ENCODE results near the gene FICD.
A peak's percentile ranks its signal among the peaks of the same experiment; 100 is the strongest.

FICD gene

GRCh38 chr12:108562348-108563135 is 47.5 kb downstream of the FICD start, which contains the start of gene ISCU:
Gene ISCU, plus strand, starts transcription at chr12:108562596. Its CDS starts 27 bp downstream, at chr12:108562623.
- no peak for TF ChIP-seq CTCF (IDR thresholded peaks at IDR 0.05; ENCODE audit: control extremely low read depth, extremely low read depth, low read depth, missing control alignments)
- ChIA-PET POLR2A (interaction anchor here (0.6 to 1.1 kb wide), 5 partner anchors 13 to 73 kb away, joined by 3 read pairs; no protein-coding TSS in a partner anchor), CTCF (interaction anchor here (0.9 to 22.9 kb wide), 11 partner anchors 9 to 388 kb away, joined by 3 to 543 read pairs (median 4); no protein-coding TSS in a partner anchor)
- peak; percentile 98 for DNase-seq (ENCODE audit: extremely low spot score)

- DNase-seq (ENCODE audit: extremely low spot score), result peak; percentile 75
- POLR2A ChIA-PET, result interaction anchor here (1.1 kb wide), 2 partner anchors 31 to 72 kb away, joined by 3 read pairs; no protein-coding TSS in a partner anchor
- peak; percentile 83 for TF ChIP-seq CTCF (IDR thresholded peaks at IDR 0.05; ENCODE audit: control extremely low read depth, extremely low read depth, low read depth, missing control alignments)
- CTCF ChIA-PET, result interaction anchor here (0.6 to 22.9 kb wide), 17 partner anchors 9 to 529 kb away, joined by 3 to 543 read pairs (median 5); partner anchors contain the start of gene ALKBH2
Measured at GRCh38 chr12:108563136-108563803, 48.2 kb downstream of the FICD start.

- no peak for TF ChIP-seq CTCF (IDR thresholded peaks at IDR 0.05; ENCODE audit: control extremely low read depth, extremely low read depth, low read depth, missing control alignments)
- DNase-seq (ENCODE audit: extremely low spot score), result no peak
- POLR2A ChIA-PET, result no interaction called here
- CTCF ChIA-PET, result interaction anchor here (0.6 to 22.9 kb wide), 17 partner anchors 9 to 529 kb away, joined by 3 to 543 read pairs (median 6); partner anchors contain the start of genes ALKBH2 and SELPLG
Measured at GRCh38 chr12:108563804-108564151, 48.7 kb downstream of the FICD start.

GRCh38 chr12:108564724-108565123 is 49.6 kb downstream of the FICD start:
- CTCF ChIA-PET, result interaction anchor here (0.9 to 22.9 kb wide), 13 partner anchors 8 to 530 kb away, joined by 3 to 543 read pairs (median 8); partner anchors contain the start of genes ALKBH2 and SELPLG
- DNase-seq (ENCODE audit: extremely low spot score), result no peak
- POLR2A ChIA-PET, result no interaction called here
- TF ChIP-seq CTCF (IDR thresholded peaks at IDR 0.05; ENCODE audit: control extremely low read depth, extremely low read depth, low read depth, missing control alignments), result no peak

GRCh38 chr12:108565146-108565545 is 50.1 kb downstream of the FICD start:
- no peak for DNase-seq (ENCODE audit: extremely low spot score)
- ChIA-PET POLR2A (interaction anchor here (1.1 kb wide), 1 partner anchor 286 kb away, joined by 3 read pairs; no protein-coding TSS in a partner anchor), CTCF (interaction anchor here (0.9 to 22.9 kb wide), 13 partner anchors 7 to 530 kb away, joined by 3 to 543 read pairs (median 8); partner anchors contain the start of genes ALKBH2 and SELPLG)
- no peak for TF ChIP-seq CTCF (IDR thresholded peaks at IDR 0.05; ENCODE audit: control extremely low read depth, extremely low read depth, low read depth, missing control alignments)

GRCh38 chr12:108565976-108566375 is 50.9 kb downstream of the FICD start:
- no peak for DNase-seq (ENCODE audit: extremely low spot score)
- no peak for TF ChIP-seq CTCF (IDR thresholded peaks at IDR 0.05; ENCODE audit: control extremely low read depth, extremely low read depth, low read depth, missing control alignments)
- POLR2A ChIA-PET, result interaction anchor here (1.1 kb wide), 1 partner anchor 285 kb away, joined by 3 read pairs; no protein-coding TSS in a partner anchor
- CTCF ChIA-PET, result interaction anchor here (1.3 to 22.9 kb wide), 5 partner anchors 10 to 238 kb away, joined by 3 to 543 read pairs (median 14); partner anchors contain the start of gene SELPLG
